ENCODE data around the gene RASSF7. TPM values are rescaled to one million over a fixed set of nuclear protein-coding genes. Genes with fewer than 3 reads are reported as not detected.

Gene RASSF7
- total RNA-seq, 2 experiments from 2014 or later, result 15.1 to 18.0 TPM

GRCh38 chr11:568306-569157, 7.8 kb downstream of the RASSF7 start:
- Histone ChIP-seq H3K9me3 (ENCODE audit: low read length) (no peaks in the 10 kb centered on the region), H3K4me2 (ENCODE audit: low read length) (peak overlapping the region; percentile 94), H3K36me3 (ENCODE audit: insufficient read depth, low read length) (no peaks in the 10 kb centered on the region), H4K20me1 (ENCODE audit: insufficient read depth, low read length) (no peaks in the 10 kb centered on the region), H3K9me2 (ENCODE audit: insufficient read depth, low read length) (no peaks in the 10 kb centered on the region), H3K27ac (ENCODE audit: low read depth, low read length, poor library complexity, severe bottlenecking) (no peak overlapping the region), H2AFZ (ENCODE audit: low read length) (peak overlapping the region; percentile 68; the same call in 1 of the 2 replicates), H3K79me2 (ENCODE audit: insufficient read depth, low read depth, low read length) (no peaks in the 10 kb centered on the region), H3K4me1 (ENCODE audit: insufficient read depth, low read length, poor library complexity, severe bottlenecking) (peaks cover 18% of the 10 kb centered on the region), H3K4me3 (ENCODE audit: low read depth, low read length, poor library complexity, severe bottlenecking) (peak overlapping the region; percentile 84)
- POLR2A ChIA-PET, result interaction anchor here (1.0 kb wide), 1 partner anchor 33 kb away, joined by 4 read pairs; no protein-coding TSS in a partner anchor
- CTCF ChIA-PET (ENCODE audit: unreplicated experiment), result no interaction called here
- DNase-seq (ENCODE audit: low spot score), result peak; percentile 97
- intact Hi-C loops (cut with micrococcal nuclease; ENCODE audit: unreplicated experiment), result loop anchor here (5.0 kb wide), 1 partner anchor 229 kb away; the partner anchor contains the start of gene SLC25A22
- TF ChIP-seq CTCF (conservative IDR thresholded peaks at IDR 0.05; ENCODE audit: low read length), result no peak
- TF ChIP-seq EZH2phosphoT487 (IDR thresholded peaks at IDR 0.05; ENCODE audit: borderline replicate concordance, low read depth, low read length), result no peak
- BruUV-seq (replicated peaks), result no TSS peak

- H3K4me1 ChIP-seq (ENCODE audit: insufficient read depth, low read length, poor library complexity, severe bottlenecking), result peaks cover 18% of the 10 kb centered on the region
- ChIA-PET POLR2A (interaction anchor here (1.0 kb wide), 1 partner anchor 33 kb away, joined by 4 read pairs; no protein-coding TSS in a partner anchor), CTCF (ENCODE audit: unreplicated experiment) (no interaction called here)
- H3K4me3 ChIP-seq (ENCODE audit: low read depth, low read length, poor library complexity, severe bottlenecking), result peak overlapping the region; percentile 84
- no peak overlapping the region for H3K27ac ChIP-seq (ENCODE audit: low read depth, low read length, poor library complexity, severe bottlenecking)
- H4K20me1 ChIP-seq (ENCODE audit: insufficient read depth, low read length), result no peaks in the 10 kb centered on the region
- H3K9me3 ChIP-seq (ENCODE audit: low read length), result no peaks in the 10 kb centered on the region
- BruUV-seq (replicated peaks), result no TSS peak
- no peak for TF ChIP-seq CTCF (conservative IDR thresholded peaks at IDR 0.05; ENCODE audit: low read length)
- no peak for TF ChIP-seq EZH2phosphoT487 (IDR thresholded peaks at IDR 0.05; ENCODE audit: borderline replicate concordance, low read depth, low read length)
- no peaks in the 10 kb centered on the region for H3K36me3 ChIP-seq (ENCODE audit: insufficient read depth, low read length)
- intact Hi-C loops (cut with micrococcal nuclease; ENCODE audit: unreplicated experiment), result loop anchor here (5.0 kb wide), 1 partner anchor 228 kb away; the partner anchor contains the start of gene SLC25A22
- DNase-seq (ENCODE audit: low spot score), result no peak
- no peaks in the 10 kb centered on the region for H3K9me2 ChIP-seq (ENCODE audit: insufficient read depth, low read length)
- H2AFZ ChIP-seq (ENCODE audit: low read length), result no peak overlapping the region
- peak overlapping the region; percentile 90 for H3K4me2 ChIP-seq (ENCODE audit: low read length)
- H3K79me2 ChIP-seq (ENCODE audit: insufficient read depth, low read depth, low read length), result no peaks in the 10 kb centered on the region
These were observed 8.6 kb downstream of the RASSF7 start for GRCh38 chr11:569158-569885.

Data from OCI-LY7 (cell line).